HTR-8/SVneo (cell line): ENCODE measurements around the gene CORO2B.

Experiments
- DNase-seq: peaks from one replicate; pipeline ENCODE4 v3.0.0; 2011; ENCODE audit warnings: low spot score, mixed read lengths; ENCODE audit not compliant: insufficient read length
- FAIRE-seq: peaks from 2 replicates; lab custom pipeline; 2011; peaks lifted over from hg19 to GRCh38; lab: Jason Lieb, UNC

CORO2B gene, protein sequence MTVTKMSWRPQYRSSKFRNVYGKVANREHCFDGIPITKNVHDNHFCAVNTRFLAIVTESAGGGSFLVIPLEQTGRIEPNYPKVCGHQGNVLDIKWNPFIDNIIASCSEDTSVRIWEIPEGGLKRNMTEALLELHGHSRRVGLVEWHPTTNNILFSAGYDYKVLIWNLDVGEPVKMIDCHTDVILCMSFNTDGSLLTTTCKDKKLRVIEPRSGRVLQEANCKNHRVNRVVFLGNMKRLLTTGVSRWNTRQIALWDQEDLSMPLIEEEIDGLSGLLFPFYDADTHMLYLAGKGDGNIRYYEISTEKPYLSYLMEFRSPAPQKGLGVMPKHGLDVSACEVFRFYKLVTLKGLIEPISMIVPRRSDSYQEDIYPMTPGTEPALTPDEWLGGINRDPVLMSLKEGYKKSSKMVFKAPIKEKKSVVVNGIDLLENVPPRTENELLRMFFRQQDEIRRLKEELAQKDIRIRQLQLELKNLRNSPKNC

DNA sequence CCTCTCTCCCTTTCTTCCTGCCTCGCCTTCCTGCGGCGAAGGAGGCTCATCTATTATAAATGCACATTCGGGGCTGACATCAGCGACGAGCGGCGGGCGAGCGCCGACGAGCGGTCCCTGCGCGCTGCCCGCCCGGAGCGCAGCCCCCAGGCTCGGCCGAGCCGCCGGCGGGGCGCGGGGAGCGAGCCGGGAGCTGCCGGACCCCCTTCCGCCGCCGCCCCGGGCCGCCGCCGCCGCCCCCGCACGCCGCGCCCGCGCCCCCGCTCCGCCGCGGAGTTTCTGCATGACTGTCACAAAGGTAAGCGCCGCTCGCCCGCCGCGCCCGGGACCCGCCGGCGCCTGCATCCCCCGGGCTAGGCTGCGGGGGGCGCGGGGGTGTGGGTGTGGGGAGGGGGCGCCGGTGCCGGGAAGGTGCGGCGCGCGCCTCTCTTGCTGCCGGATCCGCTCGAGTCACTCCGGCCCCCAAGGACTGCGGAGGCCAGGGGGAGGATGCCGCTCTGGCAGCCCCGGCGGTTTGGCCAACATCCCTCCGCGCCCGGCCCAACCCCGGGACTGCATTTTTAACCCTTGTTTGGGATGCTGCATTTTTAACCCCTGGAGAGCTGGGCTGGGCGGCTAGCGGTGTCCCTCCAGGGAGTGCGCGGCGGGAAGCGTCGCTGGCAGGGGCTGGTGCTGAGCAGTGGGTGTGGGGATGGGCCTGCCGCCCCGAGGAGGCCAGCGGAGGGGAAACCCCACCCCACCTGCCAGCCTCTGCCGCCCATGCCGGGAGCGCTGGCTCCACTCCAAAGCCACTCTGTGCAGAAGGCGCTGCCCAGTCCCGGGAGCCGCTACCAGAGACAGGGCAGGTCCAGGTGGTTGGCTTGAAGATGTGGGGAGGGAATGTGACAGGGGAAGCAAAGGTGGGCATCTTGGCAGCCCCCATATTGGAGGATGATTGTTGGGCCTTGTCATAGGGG is at the start of gene CORO2B:
TSS of gene CORO2B (plus strand) at position 14 of the 956 bp plus-strand sequence. CDS start at position 284, 270 bp downstream.
- DNase-seq, result peak; percentile 36
- peak; percentile 4 for FAIRE-seq

DNA sequence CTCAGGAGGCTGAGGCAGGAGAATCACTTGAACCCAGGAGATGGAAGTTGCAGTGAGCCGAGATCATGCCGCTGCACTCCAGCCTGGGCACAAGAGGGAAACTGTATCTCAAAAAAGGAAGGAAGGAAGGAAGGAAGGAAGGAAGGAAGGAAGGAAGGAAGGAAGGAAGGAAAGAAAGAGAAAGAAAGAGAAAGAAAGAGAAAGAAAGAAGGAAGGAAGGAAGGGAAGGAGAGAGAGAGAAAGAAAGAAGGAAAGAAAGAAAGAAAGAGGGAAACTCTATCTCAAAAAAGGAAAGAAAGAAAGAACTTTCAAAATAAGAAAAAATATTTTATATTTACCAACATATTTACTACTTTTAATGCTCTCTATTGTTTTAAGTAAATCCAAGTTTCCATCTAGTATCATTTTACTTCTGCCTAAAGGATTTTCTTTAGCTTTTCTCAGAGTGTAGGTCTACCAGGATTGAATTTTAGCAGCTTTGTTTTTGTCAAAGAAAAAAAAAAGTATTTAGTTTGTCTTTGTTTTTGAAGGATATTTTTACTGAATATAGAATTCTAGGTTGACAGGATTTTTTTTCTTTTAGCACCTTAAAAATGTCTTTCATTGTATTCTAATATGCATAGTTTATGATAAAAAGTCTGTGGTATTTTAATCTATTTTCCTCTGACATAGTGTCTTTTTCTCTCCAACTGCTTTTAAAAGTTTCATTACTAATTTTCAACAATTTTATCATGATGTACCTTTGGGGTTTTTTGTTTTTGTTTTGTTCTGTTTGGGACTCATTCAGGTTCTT is 47.2 kb upstream of the CORO2B start:
- FAIRE-seq, result no peak
- DNase-seq, result no peak

DNA sequence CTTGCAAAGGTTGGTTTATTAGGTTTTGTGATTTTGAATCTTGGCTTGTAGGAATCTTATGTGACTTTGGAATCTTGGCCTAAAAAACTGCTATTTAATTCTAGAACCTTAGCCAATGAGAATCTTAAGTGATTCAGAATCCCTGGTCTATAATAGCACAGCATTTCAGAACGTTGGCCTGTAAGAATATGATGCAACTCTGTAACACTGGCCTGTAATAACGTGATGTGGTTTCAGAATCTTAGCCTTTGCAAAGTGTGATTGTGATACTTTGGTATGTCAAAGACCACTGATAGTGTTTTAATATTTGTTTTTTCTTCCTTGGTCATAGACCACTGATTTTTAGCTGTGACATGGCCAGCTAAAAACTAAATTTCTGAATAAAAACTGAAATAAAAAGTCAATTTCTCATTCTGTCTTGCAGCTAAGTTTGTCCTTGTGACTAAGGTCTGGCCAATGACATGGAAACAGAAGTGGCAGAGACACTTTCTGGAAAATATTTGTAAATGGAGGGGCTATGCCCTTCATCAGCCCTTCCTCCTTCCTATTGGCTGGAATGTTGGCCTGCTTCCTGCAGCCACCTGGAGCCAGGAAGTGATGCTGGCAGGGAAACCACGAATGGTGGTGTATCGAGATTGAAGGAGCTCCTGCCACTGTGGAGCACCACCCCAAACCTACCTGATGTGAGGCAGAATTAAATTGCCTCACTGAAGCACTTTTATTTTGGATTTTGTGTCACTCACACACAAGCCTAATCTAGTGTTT is 42.3 kb upstream of the CORO2B start:
- DNase-seq (no peak), FAIRE-seq (no peak)

DNA sequence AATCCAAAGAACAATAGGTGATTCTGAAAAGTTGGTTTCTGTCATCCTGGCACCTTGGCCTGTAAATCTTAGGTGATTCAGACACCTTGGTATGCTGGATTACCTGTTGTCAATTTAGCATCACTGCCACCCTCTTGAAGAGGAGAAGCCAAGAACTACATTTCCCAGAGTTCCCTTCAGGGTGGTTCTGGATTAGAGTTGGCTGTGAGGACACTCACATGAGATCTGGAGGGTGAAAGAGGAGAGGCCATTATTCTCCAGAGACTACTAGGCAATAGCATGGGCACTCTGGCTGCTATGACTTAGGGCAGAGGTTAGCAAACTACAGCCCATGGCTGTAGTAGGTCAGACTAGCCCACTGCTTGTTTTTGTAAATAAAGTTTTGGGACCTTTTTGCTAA is 41.7 kb upstream of the CORO2B start:
- no peak for FAIRE-seq
- DNase-seq, result no peak

DNA sequence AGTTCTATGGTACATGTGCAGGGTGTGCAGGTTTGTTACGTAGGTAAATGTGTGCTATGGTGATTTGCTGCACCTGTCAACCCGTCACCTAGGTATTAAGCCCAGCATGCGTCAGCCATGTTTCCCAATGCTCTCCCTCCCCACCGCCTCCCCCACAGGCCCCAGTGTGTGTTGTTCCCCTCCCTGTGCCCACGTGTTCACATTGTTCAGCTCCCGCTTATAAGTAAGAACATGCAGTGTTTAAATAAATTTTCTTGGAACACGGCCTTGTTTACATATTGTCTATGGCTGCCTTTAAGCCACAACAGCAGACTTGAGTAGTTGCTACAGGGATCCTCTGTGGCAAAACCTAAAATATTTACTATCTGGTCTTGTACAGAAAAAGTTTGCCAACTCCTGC is 41.3 kb upstream of the CORO2B start:
- peak; percentile 100 for FAIRE-seq

DNA sequence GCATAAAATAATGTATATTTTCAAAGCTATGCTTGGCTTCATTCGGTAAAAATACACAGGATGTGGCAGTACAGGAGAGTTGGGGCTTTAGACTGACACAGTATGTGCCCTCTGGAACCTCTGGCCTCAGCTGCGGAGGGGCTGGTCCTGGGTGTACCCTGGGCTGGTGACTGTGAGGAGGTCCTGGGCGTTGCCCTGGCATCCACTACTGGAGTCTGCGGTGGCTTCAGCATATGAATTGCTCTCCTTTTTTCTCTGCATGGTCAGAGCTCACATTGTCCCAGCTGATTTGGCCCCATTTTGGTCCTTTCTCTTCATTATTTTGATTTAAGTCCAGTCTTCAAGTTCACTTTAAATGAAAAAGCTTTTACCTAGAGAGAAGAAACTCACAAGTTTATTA is 40.5 kb upstream of the CORO2B start:
- DNase-seq, result no peak

More for the DNA sequence above, 41.3 kb upstream of the CORO2B start:
- DNase-seq, result no peak

DNA sequence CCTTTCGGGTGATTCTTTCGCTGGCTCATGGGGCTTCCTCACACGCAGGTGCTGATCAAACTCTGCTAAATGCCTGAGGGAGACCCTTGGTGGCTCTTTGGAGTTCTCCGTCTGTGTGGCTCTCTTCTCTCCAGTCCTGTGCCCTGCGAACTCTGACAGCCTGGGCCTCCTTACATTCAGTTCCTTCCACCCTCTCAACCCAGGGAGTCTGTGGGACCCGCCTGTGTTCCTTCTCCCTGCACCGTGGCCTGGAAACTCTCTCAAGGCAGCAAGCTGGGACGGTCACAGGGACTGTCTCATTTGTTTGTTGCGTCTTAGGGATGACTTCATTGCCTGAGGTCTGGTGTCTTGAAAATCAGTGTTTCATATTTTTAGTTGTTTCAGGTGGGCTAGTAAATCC is 37.0 kb upstream of the CORO2B start:
- no peak for FAIRE-seq

More for the DNA sequence above, 40.5 kb upstream of the CORO2B start:
- no peak for FAIRE-seq

DNA sequence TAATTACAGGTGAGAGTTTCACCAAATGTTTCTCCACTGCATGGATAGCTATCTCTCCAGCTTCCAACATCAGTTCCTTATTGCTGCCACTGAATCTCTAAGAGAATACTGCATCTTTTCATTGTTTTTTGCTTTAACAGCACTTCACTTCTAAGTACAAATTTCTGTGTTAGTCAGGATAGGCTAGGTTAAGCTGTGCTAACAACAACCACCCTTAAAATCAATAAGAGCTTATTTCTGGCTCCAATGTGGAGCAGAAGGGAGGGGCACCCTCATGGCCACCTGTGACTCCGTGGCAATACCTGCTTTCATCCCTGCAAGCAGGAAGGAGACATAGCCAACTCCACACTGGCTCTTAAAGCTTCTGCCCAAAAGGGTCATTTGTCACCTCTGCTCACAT is 36.4 kb upstream of the CORO2B start:
- FAIRE-seq (no peak), DNase-seq (no peak)

More for the DNA sequence above, 37.0 kb upstream of the CORO2B start:
- no peak for DNase-seq

DNA sequence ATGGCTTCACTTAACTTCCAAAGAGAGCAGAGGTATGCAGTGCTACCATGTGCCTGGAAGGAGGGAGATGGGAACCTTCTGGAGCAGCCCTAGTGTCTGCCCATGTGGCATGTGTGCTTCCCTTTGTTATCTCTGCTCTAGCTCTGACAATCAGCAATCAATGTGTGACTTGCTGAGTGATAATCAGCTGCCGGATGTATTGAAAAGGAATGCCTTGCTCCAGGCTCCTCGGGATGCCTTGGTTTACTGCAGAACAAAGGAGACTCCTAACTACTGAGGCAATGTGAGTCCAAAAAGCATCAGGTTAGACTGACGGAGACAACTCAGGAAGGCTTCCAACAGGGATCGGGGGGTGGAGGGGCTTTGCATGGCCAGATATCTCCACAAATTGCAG is 36.0 kb upstream of the CORO2B start:
- FAIRE-seq, result no peak
- no peak for DNase-seq

DNA sequence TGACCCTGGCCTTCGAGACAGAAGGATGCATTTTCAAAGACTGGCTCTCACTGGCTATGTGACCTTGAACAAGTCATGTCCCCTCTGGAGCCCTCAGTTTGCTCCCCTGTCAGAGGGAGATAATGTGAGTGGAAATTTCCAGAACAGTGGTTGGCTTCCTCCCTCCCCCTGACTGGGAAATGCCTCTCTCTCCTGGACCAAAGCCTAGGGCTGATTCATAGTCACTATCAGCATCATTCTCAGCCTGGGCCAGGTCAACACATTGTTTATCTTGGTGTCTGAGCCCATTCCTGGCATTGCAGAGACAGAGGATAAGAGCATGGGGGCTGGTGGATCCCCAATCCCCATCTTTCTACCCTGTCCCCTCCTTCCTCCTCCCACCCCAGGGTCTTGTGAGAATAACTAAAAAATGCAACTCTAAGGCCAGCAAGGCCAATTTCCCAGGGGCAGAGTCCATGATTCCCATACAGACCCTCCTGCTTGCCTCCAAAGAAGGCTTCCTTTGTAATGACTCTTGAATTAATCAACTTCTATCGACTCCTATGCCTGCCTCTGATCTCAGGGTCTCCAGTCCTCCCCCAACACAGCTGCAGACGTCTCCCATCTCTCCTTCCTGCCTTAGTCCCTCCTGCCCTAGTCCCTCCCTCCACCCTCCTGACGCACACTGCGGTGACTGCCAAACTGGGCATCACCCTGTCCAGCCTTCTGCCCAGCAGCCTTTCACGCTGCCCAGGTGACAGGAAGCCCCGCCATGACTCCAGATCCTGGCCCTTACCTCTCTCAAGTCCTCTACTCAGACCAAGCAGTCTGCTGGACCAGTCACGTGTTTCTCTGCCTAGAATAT is 35.4 kb upstream of the CORO2B start:
- FAIRE-seq, result peak; percentile 83
- peak; percentile 64 for DNase-seq

DNA sequence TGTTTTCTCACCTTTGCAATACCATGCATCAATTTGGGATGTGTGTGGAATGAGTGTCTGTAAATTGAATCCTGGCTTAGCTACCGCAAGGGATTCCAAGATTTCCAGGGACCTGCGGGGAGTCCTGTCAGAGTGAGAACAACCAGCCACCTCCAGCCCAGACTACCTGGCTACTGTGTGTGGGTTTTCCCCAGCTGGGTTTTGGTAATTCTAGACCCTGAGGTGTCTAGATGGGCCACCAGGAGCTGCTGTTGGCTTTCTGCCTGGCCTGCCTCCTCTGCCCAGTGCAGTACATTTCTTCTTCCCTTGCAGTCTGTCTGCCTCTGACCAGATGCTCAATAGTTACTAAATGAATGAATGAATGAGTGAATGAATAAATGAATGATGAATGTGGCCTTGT is 32.5 kb upstream of the CORO2B start:
- DNase-seq, result no peak
- no peak for FAIRE-seq

DNA sequence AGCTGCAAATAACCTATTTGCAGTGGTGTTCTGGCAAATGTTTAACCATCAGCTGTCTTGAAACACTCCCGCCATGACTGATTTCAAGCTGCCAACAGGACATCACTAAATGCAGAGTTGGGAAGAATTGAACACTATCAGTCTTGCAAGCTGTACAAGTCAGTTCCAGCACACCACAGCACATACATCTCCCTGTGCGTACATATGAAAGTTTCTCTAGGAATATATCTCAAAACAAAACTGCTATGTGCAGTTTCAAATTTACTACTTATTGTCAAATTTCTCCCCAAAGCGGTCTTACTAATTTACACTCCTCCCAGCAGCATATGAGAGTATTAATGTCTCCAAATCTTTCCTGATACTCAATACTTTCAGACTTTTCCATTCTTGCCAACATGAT is 30.4 kb upstream of the CORO2B start:
- FAIRE-seq, result no peak

DNA sequence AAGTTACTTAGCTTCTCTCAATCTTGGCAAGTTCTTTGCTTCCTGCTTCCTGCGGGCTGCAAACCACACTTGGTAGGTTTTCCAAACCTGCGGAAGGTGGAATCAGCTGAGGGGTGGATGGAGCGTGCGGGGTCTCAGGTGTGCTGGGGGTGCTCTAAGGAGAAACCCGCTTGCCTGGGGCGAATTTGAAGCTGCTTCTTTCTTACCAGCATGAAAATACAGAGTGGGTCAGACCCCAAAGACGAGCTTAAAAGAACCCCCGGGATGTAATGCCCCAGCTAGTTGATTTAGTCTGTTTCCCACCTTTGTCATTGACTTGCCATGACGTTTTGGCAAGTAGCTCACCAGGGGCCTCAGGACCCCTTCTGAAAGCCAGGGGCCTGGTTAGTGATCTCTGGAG is 28.8 kb upstream of the CORO2B start:
- DNase-seq (no peak), FAIRE-seq (no peak)

More for the DNA sequence above, 30.4 kb upstream of the CORO2B start:
- DNase-seq, result no peak

DNA sequence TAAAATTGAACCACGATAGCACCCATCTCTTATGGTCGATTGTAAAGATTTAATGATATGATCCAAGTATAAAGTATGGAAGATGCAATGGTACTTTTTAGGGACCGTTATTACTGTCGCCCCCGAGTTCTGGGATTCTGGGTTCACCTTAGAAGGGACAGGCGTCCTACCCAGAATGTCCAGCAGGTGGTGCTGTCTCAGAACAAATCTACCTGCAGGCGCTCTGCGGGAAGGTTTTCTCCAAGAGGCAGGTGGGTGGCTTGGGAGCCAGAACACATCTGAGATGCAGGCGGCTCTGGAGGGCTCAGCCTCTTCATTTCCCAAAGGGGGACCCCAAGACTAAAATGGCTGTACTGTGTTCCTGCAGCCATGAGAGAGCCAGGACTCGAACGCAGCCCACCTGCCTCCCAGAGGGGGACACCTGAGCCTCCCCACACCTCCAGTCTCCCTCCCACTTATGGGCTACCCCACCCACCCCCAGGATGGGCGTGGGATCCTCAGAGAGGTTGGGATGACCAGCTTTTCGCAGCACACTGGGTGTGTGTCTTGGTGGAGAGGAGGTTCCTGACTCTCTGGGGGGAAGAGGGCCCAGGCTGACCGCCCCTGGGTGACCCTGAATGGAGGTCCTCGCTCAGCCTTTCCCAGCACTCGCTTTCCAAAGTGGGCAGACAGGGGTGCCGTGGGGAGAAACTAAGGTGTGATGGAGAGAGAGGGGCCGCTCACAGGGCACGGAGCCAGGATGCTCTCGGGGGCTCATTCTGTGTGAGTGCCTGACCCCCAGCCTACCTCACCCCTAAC is 28.1 kb upstream of the CORO2B start:
- FAIRE-seq (peak; percentile 44), DNase-seq (peak; percentile 74)

DNA sequence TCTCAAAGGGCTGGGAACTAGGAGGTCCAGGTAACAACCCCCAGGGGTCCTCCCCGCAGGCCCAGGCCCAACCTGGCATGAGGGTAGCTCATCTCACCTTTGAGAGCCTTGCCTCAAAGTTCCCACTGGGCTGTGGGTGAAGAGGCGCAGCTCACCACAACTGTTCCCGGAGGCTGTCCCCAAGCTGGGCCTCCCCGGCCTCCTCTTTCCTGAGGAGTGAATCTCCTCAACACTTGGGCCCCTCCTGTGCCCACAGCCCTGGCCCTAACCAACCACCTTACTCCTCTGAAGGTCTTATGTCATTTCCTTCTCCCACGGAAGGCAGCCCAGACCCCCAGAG is 27.5 kb upstream of the CORO2B start:
- FAIRE-seq (no peak), DNase-seq (no peak)

DNA sequence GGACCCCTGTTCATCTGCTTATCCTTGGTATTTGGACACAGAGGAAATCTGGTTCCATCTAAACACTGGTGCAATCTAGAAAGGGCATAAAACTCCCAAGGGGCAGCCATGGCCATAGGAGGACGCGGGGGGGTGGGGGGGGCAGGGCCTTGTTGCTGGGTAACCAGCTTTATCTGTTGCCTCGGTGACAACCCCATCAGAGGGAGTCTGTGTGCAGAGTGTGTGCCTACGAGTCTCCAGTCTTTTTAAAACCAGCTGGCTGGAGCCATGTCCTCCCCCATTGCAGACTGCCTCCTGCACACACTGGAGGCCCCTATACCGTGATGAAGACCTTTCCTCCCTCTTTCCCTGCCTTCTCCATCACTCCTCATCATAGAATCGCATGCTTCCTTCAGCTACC is 26.4 kb upstream of the CORO2B start:
- DNase-seq (no peak), FAIRE-seq (no peak)

DNA sequence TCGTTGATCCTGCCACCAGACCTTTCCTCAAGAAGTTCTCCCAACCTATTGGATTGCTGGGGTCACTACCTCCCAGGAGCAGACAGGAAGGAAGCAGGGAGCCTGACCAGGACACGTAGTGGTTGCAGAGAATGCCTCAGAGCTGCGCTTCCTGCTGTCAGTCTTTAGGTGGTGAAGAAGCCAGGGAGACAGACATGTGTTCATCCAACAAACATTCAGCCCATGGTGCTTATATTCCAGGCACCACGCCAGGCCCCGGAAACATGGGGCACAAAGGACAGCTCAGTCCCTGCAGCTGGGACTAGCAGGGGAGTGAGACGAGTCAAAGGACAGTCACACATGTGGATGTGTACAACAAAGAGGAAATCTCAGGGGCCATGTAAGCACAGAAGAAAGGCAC is 26.0 kb upstream of the CORO2B start:
- peak; percentile 44 for FAIRE-seq
- no peak for DNase-seq
